ENCODE measurements around the gene HELQ. TPM values are rescaled to one million over a fixed set of nuclear protein-coding genes. Genes with fewer than 3 reads are reported as not detected.

HELQ gene
- total and polyA plus RNA-seq, 2 donors (not counting 1 experiment from before 2014, with no cell fraction given): 21.7 to 42.4 TPM

DNA sequence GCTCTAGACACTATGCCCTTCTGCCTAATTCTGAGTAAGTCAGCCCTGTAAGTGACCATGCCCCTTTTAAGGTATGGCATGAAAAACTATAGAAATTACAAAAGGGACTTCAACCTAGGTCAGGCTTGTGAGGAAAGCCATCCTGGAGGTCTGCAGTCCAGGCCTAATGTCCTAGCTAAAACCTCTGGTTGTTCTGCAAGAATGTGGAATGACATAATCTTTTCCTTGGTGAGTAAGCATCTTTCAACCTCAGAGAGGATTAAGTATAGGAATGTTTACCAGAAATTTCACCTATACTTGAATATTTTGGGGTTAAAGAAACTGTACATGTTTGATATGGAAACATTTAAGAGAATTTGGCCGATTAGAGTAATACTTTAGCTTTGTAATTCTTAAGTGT lies 97.2 kb downstream of the HELQ start:
- Histone ChIP-seq H3K9ac (ENCODE audit: low read length) (no peak overlapping the region), H3K79me2 (ENCODE audit: control insufficient read depth, insufficient read depth, low read length) (no peaks in the 10 kb centered on the region), H3K9me3 (ENCODE audit: control extremely low read depth in 1 of 3, control insufficient read depth in 2 of 3, insufficient read depth in 1 of 3, low read length in 2 of 3) (peaks cover 2 to 4% (median 4%) of the 10 kb centered on the region in 3 donors), H2AFZ (ENCODE audit: insufficient read depth, low read depth, low read length, poor library complexity, severe bottlenecking) (no peak overlapping the region), H3K4me2 (replicated peaks; ENCODE audit: low read depth, low read length, poor library complexity, severe bottlenecking) (no peak overlapping the region), H3K36me3 (replicated peaks in 1 of 2; ENCODE audit: control extremely low read depth in 1 of 2, control insufficient read depth in 1 of 2, extremely low read depth in 1 of 2, insufficient read depth in 2 of 2, low read length in 1 of 2) (no peaks in the 10 kb centered on the region), H3K27me3 (replicated peaks in 1 of 4; ENCODE audit: control extremely low read depth in 1 of 4, control insufficient read depth in 3 of 4, insufficient read depth in 4 of 4, low read length in 3 of 4) (no peaks in the 10 kb centered on the region), H3K4me3 (ENCODE audit: control extremely low read depth in 1 of 5, extremely low read depth in 1 of 5, insufficient read depth in 1 of 5, low read depth in 2 of 5, low read length in 4 of 5) (no peak overlapping the region), H3K4me1 (ENCODE audit: control insufficient read depth in 2 of 2, insufficient read depth in 2 of 2, low read length in 2 of 2) (peaks cover 0 to 4% of the 10 kb centered on the region in 2 donors), H4K20me1 (ENCODE audit: control insufficient read depth, insufficient read depth, low read length, poor library complexity, severe bottlenecking) (no peaks in the 10 kb centered on the region), H3K27ac (ENCODE audit: low read length in 2 of 2) (no peak overlapping the region)
- peaks cover 1% of the 10 kb centered on the region for H3K9me3 Mint-ChIP-seq (ENCODE audit: insufficient read depth)
- no peak overlapping the region for H3K4me3 Mint-ChIP-seq
- H3K27me3 Mint-ChIP-seq: no peaks in the 10 kb centered on the region
- intact Hi-C loops (cut with micrococcal nuclease): no loop called here
- CTCF ChIA-PET: no interaction called here
- POLR2A ChIA-PET: no interaction called here
- no CpG with 5 or more reads among the region's 1 CpG for WGBS (ENCODE audit: insufficient coverage)
- no peak overlapping the region for H3K27ac Mint-ChIP-seq
- ATAC-seq (ENCODE audit: low read depth) (no peak), DNase-seq (no peak)
- H3K4me1 Mint-ChIP-seq: peaks cover 3% of the 10 kb centered on the region
- TF ChIP-seq CTCF (IDR thresholded peaks at IDR 0.05) (no peak), EZH2 (IDR thresholded peaks at IDR 0.05; ENCODE audit: borderline replicate concordance, insufficient read depth, low read depth, low read length, poor library complexity, severe bottlenecking) (no peak)

Small RNA genes lying within 50 kb of the gene (small RNA-seq; reads per million reads assigned to genes)
- gene AC114781.5 (ENCODE audit: insufficient read length, low read depth, low replicate concordance): not detected

Other genes with a start within 250 kb of the HELQ start
- 27.9 and 29.4 TPM in 2 replicates for gene COQ2, start 171.0 kb downstream of the HELQ start, total RNA-seq
- gene COQ2, start 171.0 kb downstream of the HELQ start, polyA plus RNA-seq: 7.5 and 8.1 TPM in 2 replicates
- gene HPSE, start 121.0 kb downstream of the HELQ start, total RNA-seq: 1.3 and 2.6 TPM in 2 replicates
- gene HPSE, start 121.0 kb downstream of the HELQ start, polyA plus RNA-seq: 1.3 and 1.4 TPM in 2 replicates
- 44.0 and 45.0 TPM in 2 replicates for gene MRPS18C, start 235 bp upstream of the HELQ start, total RNA-seq
- 10.8 and 14.0 TPM in 2 replicates for gene MRPS18C, start 235 bp upstream of the HELQ start, polyA plus RNA-seq
- gene ABRAXAS1, start 29.3 kb upstream of the HELQ start, total RNA-seq: 34.4 and 38.4 TPM in 2 replicates
- gene ABRAXAS1, start 29.3 kb upstream of the HELQ start, polyA plus RNA-seq: 5.4 and 8.0 TPM in 2 replicates
- 0.89 and 1.0 TPM in 2 replicates for gene GPAT3, start 80.3 kb upstream of the HELQ start, total RNA-seq
- 0.06 and 0.17 TPM in 2 replicates for gene GPAT3, start 80.3 kb upstream of the HELQ start, polyA plus RNA-seq